T-cell (primary cell): ENCODE results near the gene VPS51. TPM values are rescaled to one million over a fixed set of nuclear protein-coding genes. Genes with fewer than 3 reads are reported as not detected.

Experiments used
- ATAC-seq, 4 experiments: fragments of 200-7000 bp in 3 of 4; fragments of 150-1000 bp in 1 of 4; cut with Tn5 transposase; replicated peaks in 1 of 4; 1 replicate in 3 of 4; 2 replicates in 1 of 4; pipeline ENCODE4 v1.10.0; 2021; ENCODE audit warnings: moderate library complexity in 3 of 4, mild to moderate bottlenecking in 2 of 4, moderate number of reproducible peaks in 1 of 4
- CTCF ChIA-PET, 2 donors: fragments of 300-600 bp; sonication (Branson Sonifier 250); formaldehyde crosslinking; loops; one replicate each; lab custom pipeline; 2022; ENCODE audit warnings: antibody characterized with exemption in 2 of 2; lab: Charles Lee
- POLR2A ChIA-PET, 2 donors: fragments of 300-600 bp; sonication (Branson Sonifier 250); formaldehyde crosslinking; loops; one replicate each; lab custom pipeline; 2022; ENCODE audit warnings: antibody characterized with exemption in 2 of 2; lab: Charles Lee
- DNase-seq, 35 experiments: peaks; one replicate each; pipeline versions ENCODE4 v3.0.0 to v3.0.0-alpha.2; 2013 to 2023
- H3K27ac ChIP-seq: one replicate; pipeline ENCODE4 v1.5.1; 2013; ENCODE audit warnings: low read length
- H3K27me3 ChIP-seq, 2 experiments: replicated peaks in 1 of 2; 1 replicate in 1 of 2; 2 replicates in 1 of 2; pipeline versions ENCODE4 v1.6.1 to v1.7.0; 2013; ENCODE audit warnings: low read length in 1 of 2, mixed read lengths in 1 of 2; ENCODE audit not compliant: control insufficient read depth in 2 of 2, insufficient read depth in 2 of 2; ENCODE audit errors: extremely low read depth in 1 of 2
- H3K36me3 ChIP-seq, 2 donors: 1 replicate in 1 of 2; 2 replicates in 1 of 2; pipeline versions ENCODE4 v1.6.1 to v1.7.0; 2013; ENCODE audit warnings: low read length in 1 of 2; ENCODE audit not compliant: control insufficient read depth in 2 of 2, insufficient read depth in 1 of 2; ENCODE audit errors: extremely low read depth in 1 of 2
- H3K4me1 ChIP-seq, 2 experiments: 1 replicate in 1 of 2; 2 replicates in 1 of 2; pipeline versions ENCODE4 v1.6.1 to v1.7.0; 2013; ENCODE audit warnings: low read length in 2 of 2, mixed read lengths in 1 of 2; ENCODE audit not compliant: insufficient read depth in 2 of 2, control insufficient read depth in 1 of 2; ENCODE audit errors: extremely low read depth in 1 of 2
- H3K4me3 ChIP-seq, 2 donors: 1 replicate in 1 of 2; 2 replicates in 1 of 2; pipeline versions ENCODE4 v1.5.1 to v1.7.0; 2013; ENCODE audit warnings: mild to moderate bottlenecking in 2 of 2, low read length in 1 of 2, moderate library complexity in 1 of 2; ENCODE audit not compliant: control insufficient read depth in 1 of 2; ENCODE audit errors: extremely low read depth in 1 of 2
- H3K9me3 ChIP-seq: 2 replicates; pipeline ENCODE4 v1.7.0; 2013
- H3K27ac Mint-ChIP-seq, 2 donors: one replicate each; pipeline ENCODE4 v1.8.0; 2020 to 2021; ENCODE audit warnings: mild to moderate bottlenecking in 2 of 2, mixed read lengths in 2 of 2
- H3K27me3 Mint-ChIP-seq, 2 donors: one replicate each; pipeline ENCODE4 v1.8.0; 2021 to 2022; ENCODE audit warnings: mixed read lengths in 2 of 2
- H3K36me3 Mint-ChIP-seq: one replicate; pipeline ENCODE4 v1.8.0; 2021; ENCODE audit warnings: mixed read lengths
- H3K4me1 Mint-ChIP-seq, 3 donors: one replicate each; pipeline ENCODE4 v1.8.0; 2020 to 2022; ENCODE audit warnings: mixed read lengths in 3 of 3, mild to moderate bottlenecking in 1 of 3
- H3K4me3 Mint-ChIP-seq, 3 donors: one replicate each; pipeline ENCODE4 v1.8.0; 2020 to 2022; ENCODE audit warnings: mild to moderate bottlenecking in 3 of 3, mixed read lengths in 3 of 3, moderate library complexity in 3 of 3
- H3K9me3 Mint-ChIP-seq, 3 donors: one replicate each; pipeline ENCODE4 v1.8.0; 2020 to 2022; ENCODE audit warnings: mixed read lengths in 3 of 3
- WGBS: methylation state at CpG from one replicate; pipeline ENCODE4 v1.1.5; 2013; ENCODE audit warnings: missing lambda C conversion rate; ENCODE audit not compliant: insufficient coverage; 5-methylcytosine and 5-hydroxymethylcytosine counted together
- total RNA-seq, 35 experiments: library from RNA in 6 of 35; stranded (reverse) in 6 of 35; fragments of 120-200 nt in 1 of 35; gene quantifications; one replicate each; pipeline versions ENCODE4 v1.2.1 to v1.2.4 and lab custom pipeline; 2013 to 2026

VPS51 gene
- total RNA-seq, 5 donors from 2014 or later (not counting 1 experiment from before 2014, with no cell fraction given), result 210 to 303 (median 263) TPM

DNA sequence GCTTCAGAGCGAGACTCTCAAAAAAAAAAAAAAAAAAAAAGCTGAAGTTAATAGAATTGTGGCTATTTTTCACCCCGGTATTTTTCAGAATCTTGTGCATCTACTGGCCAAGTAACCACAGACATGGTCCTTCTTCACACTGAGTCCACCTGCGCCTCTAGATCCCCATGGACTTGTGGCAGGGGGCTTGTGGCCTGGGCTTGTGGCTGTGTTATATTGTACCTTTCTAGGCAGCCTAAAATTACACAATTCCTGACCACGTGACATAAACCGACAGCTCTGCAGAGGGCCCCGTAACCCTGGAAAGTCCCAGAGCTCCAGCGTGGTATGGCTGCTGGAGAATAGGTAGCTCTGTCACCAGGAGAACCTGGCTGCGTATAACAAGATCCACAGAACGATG lies 26.8 kb upstream of the VPS51 start:
- no peaks in the 10 kb centered on the region for H3K36me3 Mint-ChIP-seq
- WGBS, result 41% methylated on average over 4 of the region's 9 CpGs
- H3K27me3 Mint-ChIP-seq, result no peaks in the 10 kb centered on the region
- H3K4me1 Mint-ChIP-seq, result no peaks in the 10 kb centered on the region
- no peaks in the 10 kb centered on the region for H3K4me1 ChIP-seq
- H3K9me3 Mint-ChIP-seq, result no peaks in the 10 kb centered on the region
- H3K27ac Mint-ChIP-seq, result no peak overlapping the region
- CTCF ChIA-PET, result interaction anchor here in 1 of 2 donors (0.6 kb wide), 1 partner anchor 459 kb away, joined by 3 read pairs; no protein-coding TSS in a partner anchor
- DNase-seq, result no peak
- no peak overlapping the region for H3K4me3 Mint-ChIP-seq
- no peaks in the 10 kb centered on the region for H3K9me3 ChIP-seq
- no peak overlapping the region for H3K27ac ChIP-seq
- no peak overlapping the region for H3K4me3 ChIP-seq
- H3K27me3 ChIP-seq, result peaks cover 0 to 5% of the 10 kb centered on the region in 2 experiments
- H3K36me3 ChIP-seq, result no peaks in the 10 kb centered on the region
- POLR2A ChIA-PET, result interaction anchor here in 1 of 2 donors (0.6 kb wide), 1 partner anchor 105 kb away, joined by 5 read pairs; no protein-coding TSS in a partner anchor
- ATAC-seq, result no peak

DNA sequence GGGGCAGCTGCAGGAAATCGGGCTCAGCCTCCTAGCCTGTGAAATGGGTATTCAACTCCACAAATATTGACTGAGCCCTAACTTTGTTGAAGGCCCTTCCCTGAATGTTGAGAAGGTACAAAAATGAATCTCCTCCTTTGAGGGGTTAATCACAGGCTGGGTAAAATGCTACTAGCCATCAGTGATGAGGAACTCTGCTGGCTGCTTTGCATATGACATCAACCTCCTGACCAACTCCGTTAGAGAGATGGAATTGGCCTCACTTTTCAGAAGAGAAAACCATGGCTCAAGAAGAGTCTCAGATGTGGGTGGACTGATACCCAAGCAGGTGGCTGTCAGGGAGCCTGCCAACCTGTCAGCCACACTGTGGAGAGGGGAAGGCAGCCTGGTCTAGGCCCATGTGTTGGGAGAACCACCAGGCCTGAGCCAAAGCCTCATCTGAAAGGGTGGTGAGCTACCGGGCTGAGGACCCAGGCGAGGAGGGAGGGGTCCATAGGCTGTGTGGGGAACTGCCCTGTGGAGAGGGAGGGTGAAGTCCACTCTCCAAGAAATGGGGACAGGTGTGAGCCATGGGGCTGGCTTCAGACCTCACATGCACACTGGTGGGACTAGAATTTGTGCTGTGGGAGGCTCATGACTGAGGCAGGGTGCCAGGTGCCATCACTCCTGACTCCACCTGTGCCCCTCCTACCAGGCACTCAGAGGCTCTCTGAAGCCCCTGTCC lies 23.9 kb upstream of the VPS51 start:
- CTCF ChIA-PET, result interaction anchor here in 1 of 2 donors (0.7 kb wide), 1 partner anchor 52 kb away, joined by 4 read pairs; no protein-coding TSS in a partner anchor
- Mint-ChIP-seq H3K9me3 (no peaks in the 10 kb centered on the region), H3K27me3 (no peaks in the 10 kb centered on the region), H3K4me3 (no peak overlapping the region), H3K4me1 (no peaks in the 10 kb centered on the region), H3K27ac (no peak overlapping the region), H3K36me3 (no peaks in the 10 kb centered on the region)
- ATAC-seq (no peak), DNase-seq (no peak)
- POLR2A ChIA-PET, result no interaction called here
- Histone ChIP-seq H3K27ac (no peak overlapping the region), H3K9me3 (no peaks in the 10 kb centered on the region), H3K4me1 (no peaks in the 10 kb centered on the region), H3K4me3 (no peak overlapping the region), H3K27me3 (no peaks in the 10 kb centered on the region), H3K36me3 (no peaks in the 10 kb centered on the region)
- WGBS, result 77% methylated on average over 2 of the region's 4 CpGs

DNA sequence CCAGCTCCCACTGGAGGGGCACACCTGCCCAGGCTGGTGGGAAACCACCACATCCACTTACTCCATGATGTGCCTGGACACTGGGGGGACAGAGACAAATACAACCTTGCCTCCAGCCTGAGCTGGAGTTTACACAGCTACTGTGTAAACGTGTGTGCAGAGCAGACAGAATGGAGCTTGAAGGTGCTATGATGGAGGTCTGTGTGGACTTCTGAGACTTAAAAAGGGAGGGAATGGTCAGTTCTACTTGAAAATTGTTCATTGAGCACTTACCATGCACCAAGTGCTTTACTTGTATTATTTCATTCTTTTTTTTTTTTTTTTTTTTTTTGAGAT lies 23.4 kb upstream of the VPS51 start:
- ChIA-PET POLR2A (no interaction called here), CTCF (interaction anchor here in 1 of 2 donors (0.7 kb wide), 1 partner anchor 52 kb away, joined by 4 read pairs; no protein-coding TSS in a partner anchor)
- 80% methylated on average over 1 of the region's 1 CpG for WGBS
- no peaks in the 10 kb centered on the region for H3K27me3 Mint-ChIP-seq
- Histone ChIP-seq H3K4me1 (no peaks in the 10 kb centered on the region), H3K27me3 (no peaks in the 10 kb centered on the region), H3K9me3 (no peaks in the 10 kb centered on the region), H3K27ac (no peak overlapping the region), H3K36me3 (no peaks in the 10 kb centered on the region), H3K4me3 (no peak overlapping the region)
- H3K9me3 Mint-ChIP-seq, result no peaks in the 10 kb centered on the region
- H3K36me3 Mint-ChIP-seq, result no peaks in the 10 kb centered on the region
- H3K27ac Mint-ChIP-seq, result no peak overlapping the region
- no peaks in the 10 kb centered on the region for H3K4me1 Mint-ChIP-seq
- DNase-seq (no peak), ATAC-seq (no peak)
- no peak overlapping the region for H3K4me3 Mint-ChIP-seq

DNA sequence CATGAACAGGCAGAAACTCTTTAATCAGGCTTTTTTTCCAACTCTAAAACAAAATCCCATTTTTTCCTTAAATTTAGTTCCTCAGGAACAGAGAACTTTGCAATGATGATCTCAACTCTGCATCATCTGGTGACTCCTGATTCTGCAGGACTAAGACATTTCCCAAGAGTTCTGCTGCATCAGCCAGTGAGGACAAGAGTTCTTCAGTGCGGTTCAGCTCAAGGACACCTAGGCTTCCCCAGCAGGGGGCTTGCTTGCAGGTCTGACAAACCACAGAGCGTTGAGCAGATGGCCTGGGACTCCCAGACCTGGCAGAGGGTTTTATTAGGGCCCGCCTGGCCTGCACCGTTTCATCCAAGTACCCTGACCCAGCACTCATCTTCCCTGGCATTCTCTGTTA lies 18.6 kb upstream of the VPS51 start:
- ATAC-seq, result no peak
- Histone ChIP-seq H3K27me3 (no peaks in the 10 kb centered on the region), H3K27ac (no peak overlapping the region), H3K4me1 (peaks cover 0 to 9% of the 10 kb centered on the region in 2 experiments), H3K36me3 (no peaks in the 10 kb centered on the region), H3K4me3 (no peak overlapping the region), H3K9me3 (no peaks in the 10 kb centered on the region)
- H3K4me3 Mint-ChIP-seq, result no peak overlapping the region
- H3K4me1 Mint-ChIP-seq, result peaks cover 6 to 10% (median 10%) of the 10 kb centered on the region in 3 donors
- H3K27me3 Mint-ChIP-seq, result no peaks in the 10 kb centered on the region
- H3K9me3 Mint-ChIP-seq, result no peaks in the 10 kb centered on the region
- no peak for DNase-seq
- no peaks in the 10 kb centered on the region for H3K36me3 Mint-ChIP-seq
- H3K27ac Mint-ChIP-seq, result no peak overlapping the region
- WGBS, result 88% methylated on average over 3 of the region's 4 CpGs
- ChIA-PET CTCF (no interaction called here), POLR2A (no interaction called here)

DNA sequence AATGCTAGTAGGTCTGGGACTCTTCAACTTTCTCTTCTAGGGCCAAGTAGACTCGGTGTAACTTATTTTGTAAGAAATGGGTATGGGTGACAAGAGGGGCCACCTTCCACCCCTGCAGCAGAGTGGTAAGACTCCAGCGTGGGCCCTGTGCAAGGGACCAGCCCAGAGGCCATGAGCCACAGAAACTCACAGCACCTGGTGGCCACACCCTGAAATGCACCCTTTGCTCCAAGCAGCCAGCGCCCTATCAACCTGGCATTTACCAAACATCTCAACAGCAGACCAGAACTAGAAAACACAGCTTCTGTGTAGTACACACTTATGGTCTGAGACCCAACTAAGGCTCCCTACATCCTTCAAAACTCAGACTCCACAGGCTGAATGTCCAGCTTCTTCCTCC lies 17.9 kb upstream of the VPS51 start:
- no peak overlapping the region for H3K4me3 ChIP-seq

DNA sequence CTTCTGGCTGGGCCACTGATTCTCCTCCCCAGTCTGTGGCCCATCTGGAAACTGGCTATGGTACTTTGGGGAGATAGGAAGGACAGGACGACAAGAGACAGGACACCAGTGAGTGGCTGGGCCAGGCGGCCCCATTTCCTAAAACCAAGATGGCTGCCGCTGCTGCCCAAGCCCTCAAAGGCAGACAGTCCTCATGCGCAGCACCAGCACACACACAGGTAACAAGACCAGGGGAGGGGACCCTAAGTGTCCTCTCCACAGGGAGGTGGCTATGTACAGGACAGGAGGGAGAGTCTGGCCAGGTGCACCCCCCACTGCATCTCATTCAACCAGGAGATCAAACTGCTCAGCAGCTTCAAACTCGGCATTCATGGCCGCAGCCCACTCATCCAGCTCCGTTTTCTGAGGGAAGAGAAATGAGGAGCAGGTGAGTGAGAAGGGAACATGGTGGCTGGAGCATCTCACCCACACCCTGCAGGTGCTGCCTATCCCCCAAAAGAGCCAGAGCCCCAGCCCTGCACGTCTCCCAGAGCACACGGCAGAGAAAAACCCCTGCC lies 17.1 kb upstream of the VPS51 start:
- H3K27me3 Mint-ChIP-seq, result no peaks in the 10 kb centered on the region
- Histone ChIP-seq H3K27me3 (no peaks in the 10 kb centered on the region), H3K4me1 (peaks cover 6 to 18% of the 10 kb centered on the region in 2 experiments), H3K27ac (peak overlapping the region; percentile 52), H3K9me3 (no peaks in the 10 kb centered on the region), H3K36me3 (no peaks in the 10 kb centered on the region), H3K4me3 (no peak overlapping the region)
- no peaks in the 10 kb centered on the region for H3K36me3 Mint-ChIP-seq
- H3K9me3 Mint-ChIP-seq, result no peaks in the 10 kb centered on the region
- no peak for DNase-seq
- H3K4me3 Mint-ChIP-seq, result no peak overlapping the region
- WGBS, result no CpG with 5 or more reads among the region's 9 CpGs
- ChIA-PET CTCF (interaction anchor here in 1 of 2 donors (0.6 kb wide), 1 partner anchor 45 kb away, joined by 5 read pairs; no protein-coding TSS in a partner anchor), POLR2A (no interaction called here)
- no peak for ATAC-seq
- H3K27ac Mint-ChIP-seq, result peak overlapping the region in 1 of 2 donors; percentile 81
- peaks cover 13 to 23% (median 19%) of the 10 kb centered on the region in 3 donors for H3K4me1 Mint-ChIP-seq

More for the DNA sequence above, 17.9 kb upstream of the VPS51 start:
- Histone ChIP-seq H3K27ac (peak overlapping the region; percentile 52), H3K9me3 (no peaks in the 10 kb centered on the region), H3K36me3 (no peaks in the 10 kb centered on the region), H3K27me3 (no peaks in the 10 kb centered on the region), H3K4me1 (peaks cover 1 to 11% of the 10 kb centered on the region in 2 experiments)
- Mint-ChIP-seq H3K9me3 (no peaks in the 10 kb centered on the region), H3K4me3 (no peak overlapping the region), H3K27me3 (no peaks in the 10 kb centered on the region), H3K27ac (peak overlapping the region; percentile 71 to 81), H3K4me1 (peaks cover 6 to 16% (median 14%) of the 10 kb centered on the region in 3 donors), H3K36me3 (no peaks in the 10 kb centered on the region)
- peak; percentile 35 to 85 (median 67) for DNase-seq
- POLR2A ChIA-PET, result no interaction called here
- WGBS, result 80% methylated on average over 1 of the region's 3 CpGs
- CTCF ChIA-PET, result no interaction called here
- ATAC-seq, result peak; percentile 91 to 99 (median 98)
